Measurements from ENCODE around the gene LMF2.

The LMF2 gene

DNA sequence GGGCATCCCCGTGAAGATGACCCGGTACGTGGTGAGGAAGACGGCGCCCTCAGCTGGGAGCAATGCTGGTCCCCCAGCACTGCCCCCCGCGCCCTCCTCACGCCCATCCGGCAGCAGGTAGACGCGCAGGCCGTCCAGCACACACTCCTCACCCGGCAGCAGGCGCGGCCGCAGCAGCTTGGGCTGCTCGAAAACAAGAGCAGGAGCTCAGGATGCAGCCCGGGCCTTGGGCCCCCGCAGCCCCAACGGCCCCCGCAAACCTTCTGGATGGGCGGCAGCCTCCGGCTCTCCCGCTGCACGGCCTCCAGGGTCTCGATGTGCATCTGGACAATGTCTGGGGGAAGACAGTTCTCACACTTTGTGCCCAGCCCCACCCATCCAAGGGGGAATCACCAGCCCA lies 46.0 kb downstream of the LMF2 start:
- DNase-seq = no peak

DNA sequence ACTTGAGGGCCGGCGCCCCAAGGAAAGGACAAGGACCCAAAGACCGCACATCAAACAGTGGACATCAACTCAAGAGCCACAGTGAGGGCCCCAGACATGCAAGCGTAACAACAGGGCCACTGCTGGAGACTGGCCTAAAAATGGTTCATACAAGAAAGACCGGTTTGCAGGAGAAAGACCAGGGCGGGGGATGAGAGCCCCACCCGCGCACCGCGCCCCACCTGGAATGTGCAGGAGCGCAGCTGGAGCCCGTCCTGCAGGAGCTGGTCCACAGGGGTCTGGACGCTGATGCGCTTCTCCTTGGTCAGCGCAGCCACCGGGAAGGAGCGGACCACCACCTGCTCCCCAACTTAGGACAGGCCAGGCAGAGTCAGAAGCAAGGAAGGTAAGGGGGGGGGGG lies 46.6 kb downstream of the LMF2 start:
- no peak for DNase-seq

DNA sequence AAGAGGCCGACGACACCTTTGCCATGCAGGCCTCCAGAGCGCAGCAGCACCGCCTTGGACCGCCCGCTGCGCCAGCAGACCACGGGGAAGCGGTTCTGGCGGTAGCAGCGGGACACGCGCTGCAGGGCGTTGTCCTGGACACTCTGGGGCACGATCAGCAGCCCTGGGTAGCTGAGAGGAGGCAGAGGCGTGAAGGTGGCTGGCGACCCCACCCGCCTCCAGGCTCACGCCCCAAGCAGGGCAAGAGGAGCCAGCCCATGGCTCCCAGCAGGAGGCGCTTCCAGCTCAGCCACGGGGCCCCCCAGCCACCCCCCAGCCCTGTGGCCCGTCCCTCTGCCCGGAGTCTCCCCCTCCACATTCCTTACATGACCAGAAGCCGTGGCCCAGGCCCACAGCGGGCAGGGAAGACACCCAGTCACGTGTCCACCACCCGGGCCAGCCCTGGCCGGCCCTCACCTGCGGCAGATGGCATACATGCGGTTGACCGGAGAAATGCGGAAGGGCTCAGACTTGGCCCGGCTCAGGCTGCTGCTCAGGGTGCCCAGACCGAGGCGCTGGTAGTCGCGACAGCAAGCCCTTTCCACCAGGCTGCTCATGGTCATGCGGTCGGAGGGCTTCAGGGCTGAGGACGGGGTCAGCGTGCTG lies 47.9 kb downstream of the LMF2 start:
- DNase-seq = no peak

DNA sequence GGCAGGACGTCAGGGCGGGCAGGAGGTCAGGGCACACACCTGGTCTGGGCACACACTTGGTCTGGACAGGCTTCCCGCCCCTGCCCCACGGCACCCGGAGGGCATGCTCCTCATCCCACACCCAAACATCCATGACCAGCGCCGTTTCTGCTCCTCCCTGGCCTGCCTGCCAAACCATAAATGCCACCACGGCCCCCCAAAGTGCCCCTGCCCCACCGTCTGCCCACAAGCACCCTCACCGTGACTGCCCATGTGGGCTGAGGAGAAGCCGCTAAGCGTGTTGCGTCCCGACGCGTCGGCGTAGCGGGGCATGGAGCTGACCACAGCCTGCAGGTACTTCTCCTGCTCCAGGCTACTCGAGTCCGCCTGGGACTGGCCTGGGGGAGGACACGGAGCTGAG lies 48.5 kb downstream of the LMF2 start:
- no peak for DNase-seq

DNA sequence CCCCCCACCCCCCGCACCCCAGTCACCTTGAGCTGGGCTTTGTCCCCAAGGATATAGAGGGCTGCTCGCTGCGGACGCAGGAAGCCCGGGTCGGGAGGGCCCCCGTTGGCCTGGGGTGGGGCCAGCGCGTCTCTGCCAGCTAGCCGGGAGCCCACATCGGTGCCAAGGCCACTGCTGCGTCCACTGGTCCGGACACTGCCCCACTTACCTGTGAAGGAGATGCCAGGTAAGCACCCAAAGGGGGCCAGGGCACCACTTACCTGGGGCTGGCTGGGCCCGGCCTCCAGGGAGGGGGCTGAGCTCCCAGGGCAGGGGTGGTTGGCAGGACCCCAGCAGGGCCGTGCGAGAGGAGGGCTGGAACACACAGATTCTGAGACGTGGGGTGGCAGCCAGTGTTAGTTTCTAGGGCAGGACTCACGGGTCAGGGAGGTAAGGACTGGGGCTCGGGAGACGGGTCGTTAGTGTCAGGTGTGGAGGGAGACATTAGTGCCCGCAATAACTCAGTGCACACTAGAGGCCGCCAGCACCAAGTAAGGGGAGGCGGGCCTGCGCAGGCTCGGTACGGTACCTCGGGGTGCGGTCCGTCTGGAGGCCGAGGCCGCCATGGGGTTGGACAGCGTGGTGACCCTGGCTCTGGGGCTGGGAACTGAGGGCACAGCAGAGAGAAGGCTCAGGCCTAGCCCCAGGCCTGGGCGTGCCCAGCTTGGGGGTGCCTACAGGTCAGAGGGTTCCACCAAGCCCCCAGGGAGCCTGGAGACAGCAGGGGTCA lies 50.9 kb downstream of the LMF2 start:
- no peak for DNase-seq

DNA sequence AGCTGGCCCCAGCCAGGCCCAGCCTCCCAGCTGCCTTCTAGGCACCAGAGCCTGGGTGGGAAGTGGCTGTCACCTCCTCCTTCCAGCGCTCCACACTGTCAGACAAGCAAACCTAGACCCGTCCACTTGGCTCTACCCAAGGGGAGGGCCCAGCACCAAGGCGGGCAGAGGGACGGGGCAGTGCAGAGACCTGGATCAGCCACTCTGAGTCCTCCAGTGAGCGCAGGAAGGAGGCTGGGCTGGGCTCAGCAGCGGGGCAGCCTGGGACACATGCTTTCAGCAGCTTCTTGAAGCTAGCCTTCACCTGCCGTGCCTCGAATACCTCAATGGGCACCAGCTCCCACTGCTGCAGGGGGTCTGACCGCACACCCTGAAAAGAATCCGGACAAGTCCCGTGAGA lies 51.5 kb downstream of the LMF2 start:
- DNase-seq = no peak

DNA sequence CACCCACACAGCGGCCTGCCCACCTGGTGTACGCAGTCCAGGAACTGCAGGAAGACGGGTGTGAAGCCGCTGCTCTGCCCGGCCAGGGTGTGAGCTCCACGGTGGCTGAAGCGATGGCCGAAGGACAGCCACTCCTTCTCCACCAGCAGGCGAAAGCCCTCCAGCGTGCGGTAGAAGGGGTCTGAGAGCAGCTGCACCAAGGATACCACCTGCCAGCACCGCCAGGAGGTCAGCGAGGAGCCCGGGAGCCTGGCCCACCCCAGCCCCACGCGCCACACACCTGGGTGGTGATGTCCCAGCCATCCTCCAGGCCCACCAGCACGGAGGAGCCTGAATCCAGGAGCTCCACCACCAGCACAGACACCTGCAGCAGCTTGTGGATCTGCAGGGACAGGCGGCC lies 52.3 kb downstream of the LMF2 start:
- DNase-seq = no peak

DNA sequence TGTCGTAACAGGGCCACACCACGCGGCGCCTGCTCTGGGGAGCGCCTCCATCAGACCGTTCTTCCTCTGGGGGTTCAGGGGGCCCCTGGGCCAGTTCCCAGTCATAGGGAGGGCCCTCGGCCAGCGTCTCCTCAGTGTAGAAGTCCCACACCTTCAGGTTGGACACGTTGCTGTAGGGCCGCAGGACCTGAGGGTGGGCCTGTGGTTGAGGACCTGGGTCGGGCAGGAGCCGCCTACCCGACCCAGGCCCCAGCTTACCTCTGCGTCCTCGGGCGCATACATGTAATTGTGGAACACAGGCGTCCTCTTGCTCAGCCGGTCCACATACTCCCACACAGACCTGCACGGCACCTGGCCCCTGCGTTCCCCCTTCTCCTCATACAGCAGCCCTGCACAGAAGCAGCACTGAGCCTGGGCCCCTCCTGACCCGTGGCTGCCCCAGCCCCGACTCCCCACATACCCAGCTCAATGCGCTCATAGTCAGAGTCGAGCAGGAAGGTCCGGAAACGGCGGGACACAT lies 52.9 kb downstream of the LMF2 start:
- DNase-seq = no peak

All from NCI-H446 (cell line).